Spleen (tissue), 7 donors: ENCODE measurements around the gene HMCN2.

Experiments
- POLR2A ChIP-seq, 3 donors: fragments of 450-650 bp; IDR thresholded peaks; one replicate each; pipeline ENCODE4 v1.5.1; 2017; ENCODE audit warnings: antibody characterized with exemption in 3 of 3, mild to moderate bottlenecking in 1 of 3
- POLR2AphosphoS5 ChIP-seq, 3 donors: sonication (generic); formaldehyde crosslinking; IDR thresholded peaks; one replicate each; pipeline ENCODE4 v1.5.1; 2017; ENCODE audit warnings: antibody characterized with exemption in 3 of 3
- TF ChIP-seq, protein P1 (sequence below), 11 experiments: fragments of 200-600 bp in 7 of 11; fragments of 450-650 bp in 4 of 11; sonication (generic) in 4 of 11; IDR thresholded peaks in 8 of 11; conservative IDR thresholded peaks in 3 of 11; 1 replicate in 7 of 11; 2 replicates in 4 of 11; pipeline versions ENCODE4 v1.4.0 to v1.8.0; 2016 to 2021; ENCODE audit warnings: antibody characterized with exemption in 11 of 11, inconsistent platforms in 4 of 11, mild to moderate bottlenecking in 1 of 11
- donor health status: DM: no; HTN: no; CAD: no; lungs with moderate emphysema.
- donor health status: DM: no; HTN: no; CAD: no.
- donor health status: DM: no; HTN: no; CAD: no.

DNA sequence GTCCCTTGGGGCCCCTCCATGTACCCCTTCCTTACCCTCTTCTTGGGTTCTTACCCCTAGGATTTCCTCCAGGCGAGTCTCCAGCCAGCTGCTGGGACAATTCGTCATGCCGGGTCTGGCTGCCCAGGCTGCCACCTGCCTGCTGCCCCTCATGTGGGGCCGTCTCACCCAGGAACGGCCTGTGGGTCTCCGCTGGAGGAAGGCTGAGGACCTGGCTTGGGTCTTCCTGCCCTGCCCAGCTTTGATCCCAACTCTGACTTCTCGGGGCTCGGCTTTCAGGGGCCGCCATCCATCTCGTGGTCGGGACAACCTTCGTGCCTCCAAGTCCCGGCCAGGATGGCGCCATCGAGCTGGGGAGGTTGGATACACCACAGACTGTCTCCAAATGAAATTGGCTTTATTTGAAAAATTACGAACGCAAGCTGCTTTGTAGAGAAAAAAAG lies 38.1 kb downstream of the HMCN2 start:
- TF ChIP-seq, protein P1, sequence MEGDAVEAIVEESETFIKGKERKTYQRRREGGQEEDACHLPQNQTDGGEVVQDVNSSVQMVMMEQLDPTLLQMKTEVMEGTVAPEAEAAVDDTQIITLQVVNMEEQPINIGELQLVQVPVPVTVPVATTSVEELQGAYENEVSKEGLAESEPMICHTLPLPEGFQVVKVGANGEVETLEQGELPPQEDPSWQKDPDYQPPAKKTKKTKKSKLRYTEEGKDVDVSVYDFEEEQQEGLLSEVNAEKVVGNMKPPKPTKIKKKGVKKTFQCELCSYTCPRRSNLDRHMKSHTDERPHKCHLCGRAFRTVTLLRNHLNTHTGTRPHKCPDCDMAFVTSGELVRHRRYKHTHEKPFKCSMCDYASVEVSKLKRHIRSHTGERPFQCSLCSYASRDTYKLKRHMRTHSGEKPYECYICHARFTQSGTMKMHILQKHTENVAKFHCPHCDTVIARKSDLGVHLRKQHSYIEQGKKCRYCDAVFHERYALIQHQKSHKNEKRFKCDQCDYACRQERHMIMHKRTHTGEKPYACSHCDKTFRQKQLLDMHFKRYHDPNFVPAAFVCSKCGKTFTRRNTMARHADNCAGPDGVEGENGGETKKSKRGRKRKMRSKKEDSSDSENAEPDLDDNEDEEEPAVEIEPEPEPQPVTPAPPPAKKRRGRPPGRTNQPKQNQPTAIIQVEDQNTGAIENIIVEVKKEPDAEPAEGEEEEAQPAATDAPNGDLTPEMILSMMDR (IDR thresholded peaks at IDR 0.05 in 8 of 11, conservative IDR thresholded peaks at IDR 0.05 in 3 of 11), result no peak
- TF ChIP-seq POLR2AphosphoS5 (IDR thresholded peaks at IDR 0.05) (no peak), POLR2A (IDR thresholded peaks at IDR 0.05) (no peak)
